Measurements from ENCODE around the gene ELMO1. TPM values are rescaled to one million over a fixed set of nuclear protein-coding genes. Genes with fewer than 3 reads are reported as not detected.

ELMO1 gene
- total RNA-seq, 1 experiment from 2014 or later = 0.45 TPM

DNA sequence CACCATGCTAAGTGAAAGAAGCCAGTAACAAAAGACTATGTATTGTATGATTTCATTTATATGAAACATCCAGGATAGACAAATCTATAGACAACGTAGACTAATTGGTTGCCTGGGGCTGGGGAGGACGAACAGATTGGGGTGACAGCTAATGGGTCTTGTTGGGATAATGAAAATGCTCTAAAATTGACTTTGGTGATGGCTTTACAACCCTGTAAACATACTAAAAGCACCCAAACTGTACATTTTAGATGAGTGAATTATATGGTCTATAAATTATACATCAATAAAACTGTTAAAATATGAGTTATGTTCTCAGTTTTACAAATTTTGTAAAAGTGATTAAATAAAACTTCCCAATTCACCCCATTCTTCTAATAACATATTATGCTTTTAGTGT, 261.5 kb downstream of the ELMO1 start:
- in situ Hi-C loops (cut with HindIII; ENCODE audit: low pct_unique_long_range_greater_than_20kb, low sequenced_read_pairs) = no loop called here
- DNase-seq (ENCODE audit: low read depth, low spot score) = no peak

GRCh38 chr7:37186753-37187152, 261.9 kb downstream of the ELMO1 start:
- no peak for DNase-seq (ENCODE audit: low read depth, low spot score)
- in situ Hi-C loops (cut with HindIII; ENCODE audit: low pct_unique_long_range_greater_than_20kb, low sequenced_read_pairs) = no loop called here

DNA sequence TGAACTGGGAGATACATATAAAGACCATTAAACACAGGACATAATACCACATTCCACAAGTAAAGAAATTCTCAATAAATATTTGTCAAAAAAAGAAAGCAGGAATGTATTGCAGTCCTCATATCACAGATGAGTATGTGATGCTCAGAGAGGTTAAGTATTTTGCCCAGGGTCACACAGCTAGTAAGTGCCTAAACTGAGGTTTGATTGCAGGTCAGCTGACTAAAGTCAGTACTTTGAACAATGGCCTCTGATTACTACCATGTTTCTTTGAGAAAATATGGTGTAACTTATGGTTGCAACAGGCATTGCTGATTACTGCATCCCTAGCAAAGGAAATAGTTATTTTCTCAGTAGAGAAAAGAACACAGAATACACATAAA, 267.1 kb downstream of the ELMO1 start:
- DNase-seq (ENCODE audit: low read depth, low spot score) = no peak

DNA sequence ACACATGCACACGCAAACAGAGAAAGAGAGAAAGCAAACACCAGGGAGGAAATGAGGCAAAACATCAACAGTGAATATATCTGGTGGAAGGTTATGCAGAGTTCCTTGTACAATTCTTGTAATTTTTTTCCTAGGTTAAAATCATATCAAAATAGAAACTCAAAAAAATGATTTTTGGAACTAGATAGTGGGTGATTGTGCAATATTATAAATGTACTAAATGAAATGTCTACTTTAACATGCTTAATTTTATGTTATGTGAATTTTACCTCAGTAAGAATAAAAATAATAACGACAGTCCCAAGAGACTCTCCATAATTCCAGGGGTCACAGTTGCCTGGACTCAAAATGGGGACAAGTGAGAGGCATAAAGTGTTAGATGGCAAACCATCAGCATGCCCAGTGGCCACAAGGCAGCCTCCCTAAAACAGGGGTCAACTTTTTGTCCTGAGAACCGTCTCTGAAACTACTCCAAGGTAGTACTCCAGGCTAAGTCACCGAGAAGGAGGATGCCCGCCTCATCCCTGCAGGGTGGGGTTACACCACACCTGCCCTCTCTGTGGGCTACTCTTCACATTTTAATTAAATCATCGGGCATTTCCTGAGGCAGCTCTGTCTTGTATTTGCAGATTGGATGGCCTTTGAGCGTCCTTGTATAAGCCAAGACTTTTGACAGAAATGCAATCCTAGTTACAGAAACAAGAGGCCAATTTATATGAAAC, 267.7 kb downstream of the ELMO1 start:
- in situ Hi-C loops (cut with HindIII; ENCODE audit: low pct_unique_long_range_greater_than_20kb, low sequenced_read_pairs) = no loop called here
- no peak for DNase-seq (ENCODE audit: low read depth, low spot score)

More for the DNA sequence above, 267.1 kb downstream of the ELMO1 start:
- in situ Hi-C loops (cut with HindIII; ENCODE audit: low pct_unique_long_range_greater_than_20kb, low sequenced_read_pairs) = no loop called here

DNA sequence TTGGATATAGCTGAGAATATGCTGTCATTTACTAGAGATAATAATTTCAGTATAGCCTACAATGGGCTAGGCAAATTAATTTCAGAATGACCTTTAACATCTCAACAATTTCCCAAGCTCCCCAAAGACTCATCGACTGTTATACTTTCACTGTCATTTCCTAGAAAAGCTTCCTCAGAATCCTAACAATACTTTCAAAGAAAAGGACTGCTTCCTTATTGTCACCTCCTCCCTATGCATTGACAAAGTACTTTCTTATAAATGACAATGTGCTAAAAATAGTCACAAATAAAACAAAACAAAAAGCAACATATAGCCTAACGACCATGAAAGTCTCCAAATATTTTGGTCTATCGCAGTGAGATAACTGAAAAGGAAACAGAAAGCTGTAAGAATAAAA, 272.6 kb downstream of the ELMO1 start:
- in situ Hi-C loops (cut with HindIII; ENCODE audit: low pct_unique_long_range_greater_than_20kb, low sequenced_read_pairs) = no loop called here

DNA sequence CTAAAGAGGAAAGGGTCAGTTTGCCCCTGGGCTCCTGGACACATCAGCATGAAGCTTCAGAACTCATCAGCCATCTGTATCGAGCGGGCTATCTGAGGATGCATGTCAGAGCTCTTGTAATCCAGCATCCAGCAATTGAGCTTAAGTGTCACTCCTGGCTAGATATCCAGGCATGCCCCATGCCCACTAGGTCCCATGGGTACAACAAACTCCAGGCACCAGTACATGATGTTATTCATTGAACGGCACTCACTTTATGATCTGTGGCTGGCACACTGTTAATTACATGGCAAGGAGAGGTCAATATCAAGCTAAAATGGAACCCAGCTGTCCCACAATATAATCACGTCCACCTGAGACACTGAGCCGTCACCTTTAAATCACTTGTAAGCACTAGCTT, 274.2 kb downstream of the ELMO1 start:
- DNase-seq (ENCODE audit: low read depth, low spot score) = no peak
- in situ Hi-C loops (cut with HindIII; ENCODE audit: low pct_unique_long_range_greater_than_20kb, low sequenced_read_pairs) = no loop called here

More for the DNA sequence above, 272.6 kb downstream of the ELMO1 start:
- no peak for DNase-seq (ENCODE audit: low read depth, low spot score)

GRCh38 chr7:37173670-37174069, 275.0 kb downstream of the ELMO1 start:
- DNase-seq (ENCODE audit: low read depth, low spot score) = no peak
- in situ Hi-C loops (cut with HindIII; ENCODE audit: low pct_unique_long_range_greater_than_20kb, low sequenced_read_pairs) = no loop called here

DNA sequence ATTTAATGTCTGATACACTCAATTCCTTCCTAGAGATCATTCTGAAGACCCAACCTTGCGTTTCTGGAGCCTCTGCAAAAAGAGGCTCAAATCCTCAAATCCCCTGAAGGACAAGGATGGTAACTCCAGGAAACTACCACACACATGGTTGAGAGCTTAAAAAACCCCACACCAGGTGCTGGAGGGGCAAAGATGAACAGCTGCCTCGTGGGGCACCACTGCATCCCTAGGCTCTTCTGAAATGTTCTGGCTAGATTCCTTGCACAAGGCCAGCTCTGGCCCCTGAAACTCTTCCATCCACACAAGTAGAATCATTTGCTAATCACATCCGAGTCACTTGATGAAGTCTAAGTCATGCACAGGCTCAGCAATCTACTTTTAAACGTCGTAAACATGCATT, 286.6 kb downstream of the ELMO1 start:
- in situ Hi-C loops (cut with HindIII; ENCODE audit: low pct_unique_long_range_greater_than_20kb, low sequenced_read_pairs) = no loop called here
- no peak for DNase-seq (ENCODE audit: low read depth, low spot score)

- DNase-seq (ENCODE audit: low read depth, low spot score) = no peak
- in situ Hi-C loops (cut with HindIII; ENCODE audit: low pct_unique_long_range_greater_than_20kb, low sequenced_read_pairs) = no loop called here
Observed at GRCh38 chr7:37160656-37161055, 288.0 kb downstream of the ELMO1 start.

DNA sequence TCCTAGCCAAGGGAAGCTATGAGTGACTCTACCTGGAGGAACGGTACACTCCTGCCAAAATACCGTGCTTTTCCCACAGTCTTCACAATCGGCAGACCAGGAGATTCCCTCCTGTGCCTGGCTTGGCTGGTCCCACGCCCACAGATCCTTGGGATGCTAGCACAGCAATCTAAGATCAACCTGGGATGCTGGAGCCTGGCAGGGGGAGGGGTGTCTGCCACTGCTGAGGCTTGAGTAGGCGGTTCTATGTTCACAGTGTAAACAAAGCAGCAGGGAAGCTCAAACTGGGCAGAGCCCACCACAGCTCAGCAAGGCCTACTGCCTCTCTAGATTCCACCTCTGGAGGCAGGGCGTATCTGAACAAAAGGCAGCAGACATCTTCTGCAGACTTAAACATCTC, 295.3 kb downstream of the ELMO1 start:
- in situ Hi-C loops (cut with HindIII; ENCODE audit: low pct_unique_long_range_greater_than_20kb, low sequenced_read_pairs) = no loop called here
- no peak for DNase-seq (ENCODE audit: low read depth, low spot score)

DNA sequence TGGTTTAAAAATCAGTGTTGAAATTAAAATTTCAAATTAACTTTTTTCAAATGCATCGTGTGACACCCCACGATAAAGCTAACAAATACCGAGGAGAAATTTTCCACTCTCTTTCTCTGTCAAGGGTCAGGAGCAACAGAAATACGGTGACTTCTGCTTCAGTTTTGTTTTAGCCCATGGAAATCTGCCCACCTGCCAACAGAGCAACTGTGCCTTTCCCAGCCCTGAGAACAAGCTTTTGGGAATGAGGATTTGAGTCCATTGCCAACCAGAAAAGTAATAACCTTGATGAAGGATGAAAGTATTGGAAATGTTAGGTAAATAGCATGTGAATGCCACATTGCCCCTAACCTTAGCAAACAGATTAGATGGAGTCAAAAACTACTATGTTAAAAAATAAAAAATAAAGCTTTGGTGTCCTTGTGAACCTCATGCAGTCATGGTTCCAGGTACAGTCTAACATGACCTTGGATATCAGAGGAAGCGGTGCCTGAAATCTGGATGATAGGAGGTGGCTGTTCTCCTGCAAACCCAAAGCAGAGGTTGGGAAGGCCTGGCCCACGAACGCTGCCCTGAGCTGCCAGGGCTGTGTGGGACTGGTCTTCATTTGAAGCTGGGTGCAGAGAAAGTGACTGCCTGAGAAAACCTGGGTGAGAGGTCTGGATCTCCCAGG, 296.8 kb downstream of the ELMO1 start:
- in situ Hi-C loops (cut with HindIII; ENCODE audit: low pct_unique_long_range_greater_than_20kb, low sequenced_read_pairs) = no loop called here

GRCh38 chr7:37150856-37151255, 297.8 kb downstream of the ELMO1 start:
- in situ Hi-C loops (cut with HindIII; ENCODE audit: low pct_unique_long_range_greater_than_20kb, low sequenced_read_pairs) = no loop called here
- DNase-seq (ENCODE audit: low read depth, low spot score) = no peak

More for the DNA sequence above, 296.8 kb downstream of the ELMO1 start:
- DNase-seq (ENCODE audit: low read depth, low spot score) = no peak

DNA sequence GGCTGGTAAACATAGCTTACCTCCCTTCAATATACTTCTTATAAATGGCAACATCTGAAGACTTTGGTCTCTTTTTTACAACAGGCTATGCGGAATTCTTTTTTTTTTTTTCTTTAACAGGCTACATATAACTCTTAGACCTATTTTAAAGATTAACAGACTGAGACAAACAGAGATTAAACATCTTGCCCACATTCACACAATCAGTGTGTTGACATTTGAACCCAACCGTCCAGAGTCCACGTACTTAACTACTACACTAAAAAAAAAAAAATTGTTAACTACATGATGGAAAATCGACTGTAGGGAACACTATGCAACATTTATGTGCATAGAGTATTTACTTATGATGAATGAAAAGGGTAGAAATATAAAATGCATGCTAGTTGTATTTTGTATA, 298.5 kb downstream of the ELMO1 start:
- in situ Hi-C loops (cut with HindIII; ENCODE audit: low pct_unique_long_range_greater_than_20kb, low sequenced_read_pairs) = no loop called here
- DNase-seq (ENCODE audit: low read depth, low spot score) = no peak

DNA sequence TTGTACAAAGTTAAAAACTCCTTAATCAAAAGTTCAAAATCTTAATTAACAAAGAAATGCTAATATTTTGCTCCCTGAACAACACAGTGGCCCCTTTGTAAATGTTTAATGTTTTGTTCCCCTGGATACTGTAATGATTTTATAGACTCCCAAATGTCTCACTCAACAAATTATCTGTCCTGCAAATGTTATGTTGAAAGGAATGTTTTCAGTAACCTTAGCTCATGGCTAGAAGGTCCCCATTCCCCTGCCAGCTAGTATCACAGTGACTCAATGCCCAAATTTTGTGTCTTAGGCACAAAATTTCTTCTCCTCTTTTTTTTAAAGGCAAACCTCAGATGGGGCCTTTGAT, 298.9 kb downstream of the ELMO1 start:
- DNase-seq (ENCODE audit: low read depth, low spot score) = no peak
- in situ Hi-C loops (cut with HindIII; ENCODE audit: low pct_unique_long_range_greater_than_20kb, low sequenced_read_pairs) = no loop called here

DNA sequence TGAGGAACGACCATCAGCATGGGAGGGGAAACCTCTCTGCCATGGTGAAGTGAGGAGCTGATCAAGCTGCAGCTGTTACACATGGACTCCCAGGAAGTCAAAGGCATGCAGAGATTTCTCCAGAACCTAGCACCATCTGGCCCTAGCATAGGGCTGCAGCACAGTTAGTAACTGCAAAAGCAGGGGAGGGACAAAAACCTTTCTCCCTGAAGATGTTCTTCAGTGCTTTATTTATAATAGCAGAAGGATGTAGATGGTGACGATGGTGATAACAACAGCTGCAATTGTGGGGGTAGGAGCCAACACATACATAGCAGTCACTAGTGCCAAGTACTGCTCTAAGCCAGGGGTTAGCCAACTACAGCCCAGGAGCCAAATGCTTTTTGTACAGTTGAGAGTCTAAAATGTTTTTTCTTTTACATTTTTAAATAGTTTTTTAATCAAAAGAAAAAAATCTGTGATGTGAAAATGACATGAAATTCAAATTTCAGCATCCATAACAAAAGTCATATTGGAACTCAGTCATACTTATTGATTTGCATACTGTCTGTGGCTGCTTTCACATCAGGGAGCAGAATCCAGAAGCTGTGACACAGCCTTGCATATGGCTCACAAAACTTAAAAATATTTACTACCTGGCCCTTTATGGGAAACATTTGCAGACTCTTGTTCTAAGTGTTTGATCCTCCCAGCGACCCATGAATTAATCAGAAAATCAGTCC, 299.5 kb downstream of the ELMO1 start:
- in situ Hi-C loops (cut with HindIII; ENCODE audit: low pct_unique_long_range_greater_than_20kb, low sequenced_read_pairs) = no loop called here
- no peak for DNase-seq (ENCODE audit: low read depth, low spot score)

DNA sequence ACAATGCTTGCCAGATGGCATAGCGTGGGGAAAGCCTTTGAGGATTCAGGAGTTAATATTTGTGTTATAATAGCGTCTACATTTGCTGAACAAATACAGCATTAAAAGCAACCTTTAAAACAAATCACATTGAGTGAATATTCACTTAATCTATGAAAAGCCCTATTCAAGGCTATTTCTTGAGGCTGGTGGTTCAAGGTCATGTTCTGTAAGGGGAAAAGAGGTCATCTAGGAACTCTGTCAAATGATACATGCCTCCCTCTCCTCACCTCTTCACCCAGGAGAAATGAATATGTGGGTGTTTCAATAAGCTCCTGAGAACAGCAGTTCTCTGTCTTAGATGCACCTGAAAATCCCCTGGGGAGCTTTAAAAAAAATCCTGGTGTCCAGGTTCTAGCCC, 303.0 kb downstream of the ELMO1 start:
- DNase-seq (ENCODE audit: low read depth, low spot score) = no peak
- in situ Hi-C loops (cut with HindIII; ENCODE audit: low pct_unique_long_range_greater_than_20kb, low sequenced_read_pairs) = no loop called here

DNA sequence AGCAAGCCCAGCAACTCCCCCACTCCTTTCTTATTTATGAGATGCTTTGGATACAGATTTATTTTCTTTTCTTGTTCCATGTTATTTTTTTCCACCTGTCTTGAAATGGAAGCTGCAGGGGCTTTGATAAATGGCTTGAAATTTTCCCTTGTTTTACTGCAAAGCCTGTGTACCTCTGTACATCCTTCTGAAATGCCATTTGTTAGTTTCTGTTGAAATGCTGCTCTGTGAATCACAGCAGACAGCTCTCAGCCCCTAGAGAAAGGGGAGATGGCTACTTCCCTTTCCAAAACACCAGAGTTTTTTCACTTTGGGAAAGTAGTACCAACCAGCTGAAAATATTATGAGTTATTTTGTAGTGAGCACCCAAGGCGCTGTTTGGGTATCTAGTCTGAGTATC, 304.2 kb downstream of the ELMO1 start:
- in situ Hi-C loops (cut with HindIII; ENCODE audit: low pct_unique_long_range_greater_than_20kb, low sequenced_read_pairs) = no loop called here

GRCh38 chr7:37142958-37143357, 305.7 kb downstream of the ELMO1 start:
- DNase-seq (ENCODE audit: low read depth, low spot score) = no peak
- in situ Hi-C loops (cut with HindIII; ENCODE audit: low pct_unique_long_range_greater_than_20kb, low sequenced_read_pairs) = no loop called here

More for the DNA sequence above, 304.2 kb downstream of the ELMO1 start:
- DNase-seq (ENCODE audit: low read depth, low spot score) = no peak

- in situ Hi-C loops (cut with HindIII; ENCODE audit: low pct_unique_long_range_greater_than_20kb, low sequenced_read_pairs) = no loop called here
- DNase-seq (ENCODE audit: low read depth, low spot score) = peak; percentile 8
Observed at GRCh38 chr7:37141742-37142141, 306.9 kb downstream of the ELMO1 start.

Measured in SK-MEL-5 (cell line).